ENCODE measurements around the gene DUS3L.
A peak's percentile ranks its signal among the peaks of the same experiment; 100 is the strongest.

DUS3L gene, protein sequence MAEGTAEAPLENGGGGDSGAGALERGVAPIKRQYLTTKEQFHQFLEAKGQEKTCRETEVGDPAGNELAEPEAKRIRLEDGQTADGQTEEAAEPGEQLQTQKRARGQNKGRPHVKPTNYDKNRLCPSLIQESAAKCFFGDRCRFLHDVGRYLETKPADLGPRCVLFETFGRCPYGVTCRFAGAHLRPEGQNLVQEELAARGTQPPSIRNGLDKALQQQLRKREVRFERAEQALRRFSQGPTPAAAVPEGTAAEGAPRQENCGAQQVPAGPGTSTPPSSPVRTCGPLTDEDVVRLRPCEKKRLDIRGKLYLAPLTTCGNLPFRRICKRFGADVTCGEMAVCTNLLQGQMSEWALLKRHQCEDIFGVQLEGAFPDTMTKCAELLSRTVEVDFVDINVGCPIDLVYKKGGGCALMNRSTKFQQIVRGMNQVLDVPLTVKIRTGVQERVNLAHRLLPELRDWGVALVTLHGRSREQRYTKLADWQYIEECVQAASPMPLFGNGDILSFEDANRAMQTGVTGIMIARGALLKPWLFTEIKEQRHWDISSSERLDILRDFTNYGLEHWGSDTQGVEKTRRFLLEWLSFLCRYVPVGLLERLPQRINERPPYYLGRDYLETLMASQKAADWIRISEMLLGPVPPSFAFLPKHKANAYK

GRCh38 chr19:5790559-5791520 lies at the start of gene DUS3L:
DUS3L (minus strand) TSS chr19:5791163; CDS start chr19:5791141, 22 bp downstream.
- DNase-seq (ENCODE audit: extremely low read depth, low read depth) = peak; percentile 98
- TF ChIP-seq CTCF (IDR thresholded peaks at IDR 0.05; ENCODE audit: low read depth, low read length, missing control alignments) = no peak
- H3K4me3 ChIP-seq (replicated peaks; ENCODE audit: low read depth, low read length) = peak within 1 kb of the TSS; percentile 81

DNA sequence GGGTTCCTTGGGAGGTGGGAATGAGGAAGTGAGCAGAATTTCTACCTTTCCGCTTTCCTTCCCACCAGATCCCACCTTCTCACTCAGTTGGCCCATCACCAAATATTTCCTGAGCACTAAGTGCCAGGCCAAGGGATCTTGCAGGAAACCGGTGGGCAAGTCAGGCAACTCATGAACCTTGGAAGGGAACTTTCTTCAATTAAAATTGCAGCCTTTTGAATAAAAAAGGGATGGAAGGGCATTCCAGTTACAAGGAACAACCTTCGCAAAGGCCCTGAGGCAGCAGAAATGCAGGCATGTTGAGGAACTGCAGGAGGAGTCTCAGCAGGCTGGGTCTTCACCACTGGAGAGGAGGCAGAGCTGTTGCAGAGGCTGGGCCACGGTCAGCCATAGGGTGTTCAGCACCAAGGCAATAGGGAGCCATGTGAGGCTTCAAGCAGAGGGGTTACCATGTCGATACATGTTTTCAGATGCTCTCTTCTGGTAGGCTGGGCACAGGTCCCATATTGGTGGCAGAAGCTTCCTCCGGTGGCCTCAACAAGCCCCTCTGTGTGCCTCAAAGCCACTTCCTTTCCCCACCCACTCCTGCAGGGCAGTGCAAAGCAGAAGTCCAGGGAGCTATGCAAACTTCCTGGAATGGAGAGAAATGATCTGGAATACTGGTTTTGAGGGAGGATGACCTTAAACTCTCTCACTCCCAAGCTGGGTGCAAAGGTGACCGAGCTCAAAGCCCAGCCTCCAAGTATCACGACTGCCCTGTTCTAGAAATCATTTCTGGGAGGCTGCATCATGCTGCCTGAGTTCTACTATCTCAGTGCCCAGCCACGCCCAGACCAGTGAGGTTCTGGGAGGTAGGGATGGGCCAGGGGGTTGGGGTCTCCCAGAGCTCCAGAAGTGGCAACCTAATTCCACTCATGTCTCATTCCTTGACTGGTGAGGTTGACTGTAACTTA lies 48.4 kb upstream of the DUS3L start, which contains the start of gene FUT6:
Gene FUT6 (minus strand): TSS at position 638 of the 953 bp plus-strand sequence. CDS start 7,135 bp downstream, outside the sequence.
- DNase-seq (ENCODE audit: extremely low read depth, low read depth) = no peak
- no peak for TF ChIP-seq CTCF (IDR thresholded peaks at IDR 0.05; ENCODE audit: low read depth, low read length, missing control alignments)
- no peak within 1 kb of the TSS for H3K4me3 ChIP-seq (replicated peaks; ENCODE audit: low read depth, low read length)

GRCh38 chr19:5838353-5839064 lies 47.5 kb upstream of the DUS3L start:
- no peak for DNase-seq (ENCODE audit: extremely low read depth, low read depth)
- no peak for TF ChIP-seq CTCF (IDR thresholded peaks at IDR 0.05; ENCODE audit: low read depth, low read length, missing control alignments)
- no peak overlapping the region for H3K4me3 ChIP-seq (replicated peaks; ENCODE audit: low read depth, low read length)

GRCh38 chr19:5837761-5838352 lies 46.9 kb upstream of the DUS3L start:
- no peak for TF ChIP-seq CTCF (IDR thresholded peaks at IDR 0.05; ENCODE audit: low read depth, low read length, missing control alignments)
- no peak overlapping the region for H3K4me3 ChIP-seq (replicated peaks; ENCODE audit: low read depth, low read length)
- DNase-seq (ENCODE audit: extremely low read depth, low read depth) = no peak

DNA sequence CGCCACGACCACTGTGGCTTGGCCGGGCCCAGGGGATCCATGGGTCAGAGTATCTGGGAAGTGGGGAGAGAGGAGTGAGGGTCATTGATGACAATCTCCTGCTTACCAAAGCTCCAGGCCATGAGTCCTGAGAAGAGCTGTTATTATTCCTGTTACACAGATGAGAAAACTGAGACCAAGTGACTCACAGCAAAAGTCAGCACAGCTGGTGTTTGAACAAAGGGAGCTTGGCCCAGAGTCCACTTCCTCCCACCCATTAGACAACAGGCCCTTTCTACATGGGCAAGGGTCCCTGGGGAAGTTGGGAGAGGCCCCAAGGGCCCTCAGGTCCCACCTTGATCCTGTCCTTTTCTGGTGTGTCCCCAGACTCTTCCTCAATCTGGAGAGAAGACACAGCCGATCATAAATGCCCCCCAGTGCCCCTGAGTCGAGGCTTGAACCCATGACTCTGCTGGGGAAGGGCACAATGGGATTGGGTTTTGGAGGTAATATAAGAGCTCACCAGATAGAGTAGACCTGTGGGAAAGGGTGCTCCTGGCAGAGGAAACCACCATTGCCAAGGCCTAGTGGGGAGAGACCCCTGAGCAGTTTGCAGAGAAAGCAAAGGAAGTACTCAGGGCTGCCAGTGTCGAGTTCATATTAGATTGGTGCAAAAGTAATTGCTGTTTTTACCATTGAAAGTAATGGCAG lies 41.7 kb upstream of the DUS3L start:
- DNase-seq (ENCODE audit: extremely low read depth, low read depth) = no peak
- TF ChIP-seq CTCF (IDR thresholded peaks at IDR 0.05; ENCODE audit: low read depth, low read length, missing control alignments) = no peak
- H3K4me3 ChIP-seq (replicated peaks; ENCODE audit: low read depth, low read length) = no peak overlapping the region
